Astrocyte (in vitro differentiated cells and primary cell): ENCODE data around the gene NAA15. TPM values are rescaled to one million over a fixed set of nuclear protein-coding genes. Genes with fewer than 3 reads are reported as not detected.
A peak's percentile ranks its signal among the peaks of the same experiment; 100 is the strongest.

Experiments
- DNase-seq: peaks from one replicate; pipeline ENCODE4 v3.0.0-alpha.2; 2010; ENCODE audit warnings: low read depth
- FAIRE-seq: peaks from 2 replicates; lab custom pipeline; 2011; peaks lifted over from hg19 to GRCh38; lab: Jason Lieb, UNC
- H2AFZ ChIP-seq: 2 replicates; pipeline ENCODE4 v1.6.0; 2012; ENCODE audit warnings: low read depth, low read length, inconsistent platforms
- H3K27ac ChIP-seq: 2 replicates; pipeline ENCODE4 v1.5.1; 2011; ENCODE audit warnings: low read depth, low read length, inconsistent platforms
- H3K27me3 ChIP-seq: 2 replicates; pipeline ENCODE4 v1.6.0; 2011; ENCODE audit warnings: low read length, inconsistent platforms; ENCODE audit not compliant: insufficient read depth
- H3K36me3 ChIP-seq: 2 replicates; pipeline ENCODE4 v1.5.1; 2011; ENCODE audit warnings: low read length, inconsistent platforms; ENCODE audit not compliant: insufficient read depth
- H3K4me1 ChIP-seq: 2 replicates; pipeline ENCODE4 v1.5.1; 2011; ENCODE audit warnings: low read length, inconsistent platforms; ENCODE audit not compliant: insufficient read depth
- H3K4me2 ChIP-seq: 2 replicates; pipeline ENCODE4 v1.6.0; 2012; ENCODE audit warnings: low read length, inconsistent platforms
- H3K4me3 ChIP-seq: 2 replicates; pipeline ENCODE4 v1.5.1; 2011; ENCODE audit warnings: low read depth, mild to moderate bottlenecking, low read length, inconsistent platforms; ENCODE audit not compliant: insufficient read depth
- H3K79me2 ChIP-seq: 2 replicates; pipeline ENCODE4 v1.6.0; 2012; ENCODE audit warnings: mild to moderate bottlenecking, low read length, inconsistent platforms; ENCODE audit not compliant: insufficient read depth
- H3K9ac ChIP-seq: 2 replicates; pipeline ENCODE4 v1.6.0; 2012; ENCODE audit warnings: mild to moderate bottlenecking, low read length, inconsistent platforms
- H3K9me3 ChIP-seq: 2 replicates; pipeline ENCODE4 v1.5.1; 2012; ENCODE audit warnings: low read depth, mild to moderate bottlenecking, low read length, inconsistent platforms; ENCODE audit not compliant: insufficient read depth
- H4K20me1 ChIP-seq: 2 replicates; pipeline ENCODE4 v1.6.0; 2012; ENCODE audit warnings: low read length, inconsistent platforms; ENCODE audit not compliant: insufficient read depth
- H3K27ac Mint-ChIP-seq: one replicate; pipeline ENCODE4 v1.8.0; 2021; ENCODE audit warnings: mild to moderate bottlenecking, mixed read lengths; ENCODE audit not compliant: unreplicated experiment
- H3K27me3 Mint-ChIP-seq: one replicate; pipeline ENCODE4 v1.8.0; 2021; ENCODE audit warnings: low read depth, mixed read lengths; ENCODE audit not compliant: unreplicated experiment
- H3K36me3 Mint-ChIP-seq: one replicate; pipeline ENCODE4 v1.8.0; 2021; ENCODE audit warnings: low read depth, mixed read lengths; ENCODE audit not compliant: unreplicated experiment
- H3K4me1 Mint-ChIP-seq: one replicate; pipeline ENCODE4 v1.8.0; 2021; ENCODE audit warnings: low read depth, mixed read lengths; ENCODE audit not compliant: unreplicated experiment
- H3K4me3 Mint-ChIP-seq: one replicate; pipeline ENCODE4 v1.8.0; 2021; ENCODE audit warnings: mild to moderate bottlenecking, moderate library complexity, mixed read lengths; ENCODE audit not compliant: unreplicated experiment
- H3K9me3 Mint-ChIP-seq: one replicate; pipeline ENCODE4 v1.8.0; 2021; ENCODE audit warnings: mild to moderate bottlenecking, mixed read lengths; ENCODE audit not compliant: unreplicated experiment
- EZH2 ChIP-seq: IDR thresholded peaks from 2 replicates; pipeline ENCODE4 v1.6.1; 2012; ENCODE audit warnings: mild to moderate bottlenecking, low read length, inconsistent platforms; ENCODE audit not compliant: insufficient read depth
- total RNA-seq: library from RNA; stranded (reverse); gene quantifications from 2 replicates; pipeline ENCODE4 v1.2.1, GENCODE V29; 2021
- TF ChIP-seq, protein P1 (sequence below): IDR thresholded peaks from 2 replicates; pipeline ENCODE4 v1.5.1; 2011; ENCODE audit warnings: low read depth, mild to moderate bottlenecking, inconsistent platforms, low read length, moderate library complexity; ENCODE audit not compliant: insufficient read depth

Gene NAA15
- total RNA-seq, 1 donor from 2014 or later: 64.5 TPM

DNA sequence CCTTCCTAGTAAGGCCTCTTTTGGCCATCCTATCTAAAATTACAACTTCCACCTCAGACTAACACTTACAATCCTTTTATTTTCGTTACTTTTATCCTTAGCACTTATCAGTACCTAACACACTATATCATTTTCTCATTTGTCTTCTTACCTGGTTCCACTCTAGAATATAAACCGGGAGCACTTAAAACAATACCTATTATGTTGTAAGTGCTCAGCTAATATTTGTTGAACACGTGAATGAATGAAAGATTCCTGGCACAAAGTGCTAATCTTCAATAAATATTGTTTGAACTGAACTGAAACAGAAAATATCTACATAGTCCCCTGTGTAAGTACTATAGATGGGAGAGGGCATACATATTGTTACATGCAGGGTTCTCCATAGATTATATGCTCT, 35.7 kb upstream of the NAA15 start:
- H3K4me1 ChIP-seq: peaks cover 11% of the 10 kb centered on the region
- H3K27ac ChIP-seq: no peak overlapping the region
- no peak for FAIRE-seq
- Mint-ChIP-seq H3K4me1 (peaks cover 23% of the 10 kb centered on the region), H3K36me3 (no peaks in the 10 kb centered on the region), H3K27me3 (no peaks in the 10 kb centered on the region), H3K27ac (peak overlapping the region; percentile 51), H3K9me3 (no peaks in the 10 kb centered on the region), H3K4me3 (no peak overlapping the region)
- H3K9me3 ChIP-seq: no peaks in the 10 kb centered on the region
- DNase-seq: no peak
- no peak for TF ChIP-seq EZH2
- TF ChIP-seq, protein P1, sequence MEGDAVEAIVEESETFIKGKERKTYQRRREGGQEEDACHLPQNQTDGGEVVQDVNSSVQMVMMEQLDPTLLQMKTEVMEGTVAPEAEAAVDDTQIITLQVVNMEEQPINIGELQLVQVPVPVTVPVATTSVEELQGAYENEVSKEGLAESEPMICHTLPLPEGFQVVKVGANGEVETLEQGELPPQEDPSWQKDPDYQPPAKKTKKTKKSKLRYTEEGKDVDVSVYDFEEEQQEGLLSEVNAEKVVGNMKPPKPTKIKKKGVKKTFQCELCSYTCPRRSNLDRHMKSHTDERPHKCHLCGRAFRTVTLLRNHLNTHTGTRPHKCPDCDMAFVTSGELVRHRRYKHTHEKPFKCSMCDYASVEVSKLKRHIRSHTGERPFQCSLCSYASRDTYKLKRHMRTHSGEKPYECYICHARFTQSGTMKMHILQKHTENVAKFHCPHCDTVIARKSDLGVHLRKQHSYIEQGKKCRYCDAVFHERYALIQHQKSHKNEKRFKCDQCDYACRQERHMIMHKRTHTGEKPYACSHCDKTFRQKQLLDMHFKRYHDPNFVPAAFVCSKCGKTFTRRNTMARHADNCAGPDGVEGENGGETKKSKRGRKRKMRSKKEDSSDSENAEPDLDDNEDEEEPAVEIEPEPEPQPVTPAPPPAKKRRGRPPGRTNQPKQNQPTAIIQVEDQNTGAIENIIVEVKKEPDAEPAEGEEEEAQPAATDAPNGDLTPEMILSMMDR: no peak
- no peak overlapping the region for H3K4me2 ChIP-seq
- H3K36me3 ChIP-seq: no peaks in the 10 kb centered on the region
- H2AFZ ChIP-seq: no peak overlapping the region
- no peaks in the 10 kb centered on the region for H4K20me1 ChIP-seq
- H3K9ac ChIP-seq: no peak overlapping the region
- H3K4me3 ChIP-seq: no peak overlapping the region
- H3K27me3 ChIP-seq: no peaks in the 10 kb centered on the region
- H3K79me2 ChIP-seq: no peaks in the 10 kb centered on the region

DNA sequence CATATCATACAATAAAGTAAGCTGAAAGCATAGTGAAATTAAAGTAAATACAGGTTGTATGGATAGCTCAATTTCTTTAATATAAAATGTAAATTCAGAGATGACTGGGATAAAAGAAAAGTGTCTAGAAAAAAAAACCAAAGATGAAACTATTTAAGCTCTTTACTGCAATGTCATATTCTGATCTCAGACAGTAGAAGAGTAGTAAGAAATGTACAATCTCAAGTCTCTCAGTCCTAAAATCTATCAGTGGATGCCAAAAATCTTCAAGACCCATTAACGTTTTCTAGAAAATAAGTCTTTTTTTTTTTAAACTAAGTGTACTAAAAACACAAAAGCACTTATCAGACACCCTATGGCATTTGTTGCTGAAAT, 35.1 kb upstream of the NAA15 start:
- Histone ChIP-seq H3K79me2 (no peaks in the 10 kb centered on the region), H4K20me1 (no peaks in the 10 kb centered on the region), H3K9ac (peak overlapping the region; percentile 43), H3K27me3 (no peaks in the 10 kb centered on the region), H2AFZ (peak overlapping the region; percentile 63), H3K9me3 (no peaks in the 10 kb centered on the region), H3K4me2 (peak overlapping the region; percentile 85), H3K4me3 (peak overlapping the region; percentile 54), H3K27ac (no peak overlapping the region), H3K36me3 (no peaks in the 10 kb centered on the region), H3K4me1 (peaks cover 11% of the 10 kb centered on the region)
- Mint-ChIP-seq H3K4me3 (peak overlapping the region; percentile 30), H3K4me1 (peaks cover 23% of the 10 kb centered on the region), H3K36me3 (no peaks in the 10 kb centered on the region), H3K27ac (peak overlapping the region; percentile 9), H3K27me3 (no peaks in the 10 kb centered on the region), H3K9me3 (no peaks in the 10 kb centered on the region)
- FAIRE-seq (no peak), DNase-seq (no peak)
- no peak for TF ChIP-seq EZH2
- TF ChIP-seq, protein P1: no peak

DNA sequence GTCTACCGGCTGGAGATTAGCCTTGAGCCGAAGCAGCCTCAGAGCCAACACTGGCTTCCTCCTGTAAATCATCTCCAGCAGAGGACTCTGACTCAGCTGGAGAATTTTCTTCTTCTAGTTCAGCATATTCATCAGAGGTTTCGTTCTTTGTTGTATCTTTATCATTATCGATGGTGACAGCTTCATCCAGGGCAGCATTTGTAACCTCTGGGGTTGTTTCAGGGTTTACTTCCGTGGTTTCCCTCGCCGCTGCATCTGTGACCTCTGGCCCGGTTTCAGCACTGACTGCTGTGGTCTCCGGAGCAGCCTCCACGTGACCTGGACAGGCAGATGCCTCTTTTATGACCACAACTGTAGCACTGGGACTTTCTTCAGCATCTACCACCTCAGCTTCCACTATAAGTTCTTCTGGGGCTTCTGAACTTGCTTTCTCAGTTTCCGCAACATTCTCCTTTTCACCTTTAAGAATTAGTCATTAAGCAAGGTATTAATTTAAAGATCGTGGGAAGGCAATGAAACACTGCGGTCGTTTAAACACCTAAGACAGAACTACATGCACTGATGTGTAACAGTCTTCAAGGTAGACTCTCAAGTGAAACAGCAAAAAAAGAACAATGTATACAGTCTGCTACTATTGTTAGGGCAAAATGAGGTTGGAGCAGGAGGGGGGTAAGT, 34.6 kb upstream of the NAA15 start:
- DNase-seq (peak; percentile 66), FAIRE-seq (peak; percentile 56)
- H2AFZ ChIP-seq: peak overlapping the region; percentile 63
- TF ChIP-seq, protein P1: no peak
- no peak for TF ChIP-seq EZH2
- peaks cover 23% of the 10 kb centered on the region for H3K4me1 Mint-ChIP-seq
- no peaks in the 10 kb centered on the region for H3K9me3 Mint-ChIP-seq
- no peaks in the 10 kb centered on the region for H3K36me3 ChIP-seq
- no peaks in the 10 kb centered on the region for H3K79me2 ChIP-seq
- no peaks in the 10 kb centered on the region for H3K9me3 ChIP-seq
- peak overlapping the region; percentile 54 for H3K4me3 ChIP-seq
- peak overlapping the region; percentile 9 for H3K27ac Mint-ChIP-seq
- no peaks in the 10 kb centered on the region for H3K27me3 ChIP-seq
- H3K4me1 ChIP-seq: peaks cover 11% of the 10 kb centered on the region
- peak overlapping the region; percentile 30 for H3K4me3 Mint-ChIP-seq
- H3K27ac ChIP-seq: no peak overlapping the region
- peak overlapping the region; percentile 43 for H3K9ac ChIP-seq
- H3K4me2 ChIP-seq: peak overlapping the region; percentile 85
- H4K20me1 ChIP-seq: no peaks in the 10 kb centered on the region
- no peaks in the 10 kb centered on the region for H3K27me3 Mint-ChIP-seq
- no peaks in the 10 kb centered on the region for H3K36me3 Mint-ChIP-seq
